HG03135 (cell line): ENCODE results near the gene HMGN5.

Experiments used
- ATAC-seq: cut with Tn5 transposase; IDR thresholded peaks from one replicate; pipeline ENCODE4 v1.9.1; 2021; ENCODE audit warnings: mild to moderate bottlenecking, moderate library complexity; ENCODE audit not compliant: unreplicated experiment

Gene HMGN5

GRCh38 chrX:81120936-81121371, 80.8 kb downstream of the HMGN5 start:
- peak; percentile 56 for ATAC-seq

GRCh38 chrX:81120258-81120935, 81.3 kb downstream of the HMGN5 start:
- ATAC-seq, result peak; percentile 22

DNA sequence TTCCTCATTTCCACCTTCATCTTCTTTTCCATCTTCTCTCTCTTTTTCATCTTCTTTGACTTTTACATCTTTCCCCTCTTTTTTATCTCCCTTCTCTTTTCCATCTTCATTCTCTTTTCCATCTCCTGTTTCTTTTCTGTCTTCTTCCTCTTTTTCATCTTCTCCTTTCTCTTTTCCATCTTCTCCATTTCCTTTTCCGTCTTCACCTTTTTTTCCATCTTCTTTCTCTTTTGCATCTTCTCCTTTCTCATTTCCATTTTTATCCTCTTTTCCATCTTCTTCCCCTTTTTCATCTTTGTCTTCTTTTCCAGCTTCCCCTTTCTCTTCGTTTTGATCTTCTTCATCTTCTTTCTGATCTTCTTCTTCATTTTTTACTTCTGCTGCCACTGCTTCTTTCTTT, 87.0 kb downstream of the HMGN5 start:
- ATAC-seq, result no peak

GRCh38 chrX:81110286-81110685, 91.4 kb downstream of the HMGN5 start:
- no peak for ATAC-seq

GRCh38 chrX:81082649-81083048, 119.1 kb downstream of the HMGN5 start:
- no peak for ATAC-seq
